HepG2 (cell line): ENCODE measurements around the gene MSMO1. TPM values are rescaled to one million over a fixed set of nuclear protein-coding genes. Genes with fewer than 3 reads are reported as not detected.
A peak's percentile ranks its signal among the peaks of the same experiment; 100 is the strongest.

ENCODE experiments used
- CEBPG ChIP-seq: IDR thresholded peaks from 2 replicates; pipeline ENCODE4 v1.6.1; 2016
- CREM ChIP-seq, 2 experiments: sonication (generic) in 1 of 2; formaldehyde crosslinking in 1 of 2; IDR thresholded peaks; 2 replicates each; pipeline versions ENCODE4 v1.4.0 to v1.6.1; 2016 to 2020; ENCODE audit warnings: antibody characterized with exemption in 1 of 2, mild to moderate bottlenecking in 1 of 2, missing genetic modification reagents in 1 of 2
- FOXO1 ChIP-seq: sonication (generic); formaldehyde crosslinking; IDR thresholded peaks from 2 replicates; pipeline ENCODE4 v1.4.0; 2020; ENCODE audit warnings: missing genetic modification reagents
- IRF2 ChIP-seq: IDR thresholded peaks from 2 replicates; pipeline ENCODE4 v1.6.1; 2018; ENCODE audit warnings: missing genetic modification reagents, missing compliant biosample characterization
- MYC ChIP-seq: sonication (generic); formaldehyde crosslinking; IDR thresholded peaks from 2 replicates; pipeline ENCODE4 v1.9.0; 2021; ENCODE audit warnings: missing genetic modification reagents, borderline replicate concordance
- NCOR1 ChIP-seq: fragments of 200-600 bp; sonication (generic); IDR thresholded peaks from 2 replicates; pipeline ENCODE4 v1.7.0; 2017; ENCODE audit warnings: antibody characterized with exemption, low read length, borderline replicate concordance
- SOX6 ChIP-seq, 2 experiments: fragments of 450-650 bp in 1 of 2; sonication (generic) in 1 of 2; formaldehyde crosslinking in 1 of 2; IDR thresholded peaks; 2 replicates each; pipeline versions ENCODE4 v1.4.0 to v1.6.1; 2017 to 2020; ENCODE audit warnings: antibody characterized with exemption in 1 of 2, mild to moderate bottlenecking in 1 of 2, missing genetic modification reagents in 1 of 2
- SP1 ChIP-seq, 2 experiments: fragments of 450-650 bp in 1 of 2; sonication (generic) in 1 of 2; formaldehyde crosslinking in 1 of 2; IDR thresholded peaks; 2 replicates each; pipeline versions ENCODE4 v1.4.0 to v1.6.1; 2016 to 2020; ENCODE audit warnings: missing genetic modification reagents in 1 of 2
- SP4 ChIP-seq: sonication (generic); formaldehyde crosslinking; IDR thresholded peaks from 2 replicates; pipeline ENCODE4 v1.8.1; 2023; ENCODE audit warnings: mild to moderate bottlenecking, missing genetic modification reagents
- ZBTB3 ChIP-seq: sonication (generic); formaldehyde crosslinking; IDR thresholded peaks from 2 replicates; pipeline ENCODE4 v1.4.0; 2020; ENCODE audit warnings: low read depth, mild to moderate bottlenecking, moderate library complexity, missing genetic modification reagents, borderline replicate concordance
- ZNF224 ChIP-seq: sonication (generic); formaldehyde crosslinking; IDR thresholded peaks from 2 replicates; pipeline ENCODE4 v1.5.0; 2020; ENCODE audit warnings: mild to moderate bottlenecking, missing genetic modification reagents
- ZNF331 ChIP-seq: sonication (generic); formaldehyde crosslinking; IDR thresholded peaks from 2 replicates; pipeline ENCODE4 v1.4.0; 2020; ENCODE audit warnings: missing genetic modification reagents
- ZNF550 ChIP-seq: sonication (generic); formaldehyde crosslinking; IDR thresholded peaks from 2 replicates; pipeline ENCODE4 v1.4.0; 2020; ENCODE audit warnings: mild to moderate bottlenecking, missing genetic modification reagents, borderline replicate concordance
- ZNF780A ChIP-seq: sonication (generic); formaldehyde crosslinking; IDR thresholded peaks from 2 replicates; pipeline ENCODE4 v1.8.0; 2022; ENCODE audit warnings: mild to moderate bottlenecking, missing genetic modification reagents, moderate library complexity
- polyA plus RNA-seq, 8 experiments: library from polyadenylated mRNA; depleted of rRNA in 3 of 8; stranded (reverse) in 7 of 8; unstranded in 1 of 8; fragments of >200 nt; fragmentation: Illumina TruSeq in 4 of 8; extraction: Trizol in 4 of 8; gene quantifications; 2 replicates each; pipeline versions ENCODE4 v1.2.1 to v1.2.3, GENCODE V29; 2011 to 2016; ENCODE audit warnings: low read depth in 4 of 8, missing spikeins in 1 of 8, mixed read lengths in 1 of 8; ENCODE audit not compliant: insufficient read depth in 1 of 8
- total RNA-seq, 5 experiments: library from RNA; depleted of rRNA; stranded (reverse); fragments of >200 nt; fragmentation: Illumina TruSeq; extraction: Trizol; gene quantifications; 2 replicates each; pipeline ENCODE4 v1.2.3, GENCODE V29; 2016; ENCODE audit warnings: low read depth in 1 of 5
- TF ChIP-seq, protein P1 (sequence below): IDR thresholded peaks from 2 replicates; pipeline ENCODE4 v1.4.0; 2020; ENCODE audit warnings: mild to moderate bottlenecking, missing genetic modification reagents
- TF ChIP-seq, protein P2 (sequence below): sonication (generic); formaldehyde crosslinking; IDR thresholded peaks from 2 replicates; pipeline ENCODE4 v1.4.0; 2020; ENCODE audit warnings: missing genetic modification reagents, borderline replicate concordance
- TF ChIP-seq, protein P3 (sequence below): sonication (generic); formaldehyde crosslinking; IDR thresholded peaks from 2 replicates; pipeline ENCODE4 v1.4.0; 2020; ENCODE audit warnings: missing genetic modification reagents, borderline replicate concordance
- TF ChIP-seq, protein P4 (sequence below): fragments of 450-650 bp; IDR thresholded peaks from 2 replicates; pipeline ENCODE4 v1.6.1; 2016

The MSMO1 gene
- total and polyA plus RNA-seq, 2 of the 13 experiments (the other 11 are each of a cell fraction or from before 2014, with no cell fraction given) = 98.1 to 216 TPM

- TF ChIP-seq SP1 (IDR thresholded peaks at IDR 0.05) (no peak), SP1 (CRISPR knock-in tag; IDR thresholded peaks at IDR 0.05) (no peak), CEBPG (peak; percentile 98), ZNF224 (CRISPR knock-in tag) (no peak), SOX6 (IDR thresholded peaks at IDR 0.05) (no peak), SOX6 (CRISPR knock-in tag; IDR thresholded peaks at IDR 0.05) (peak; percentile 95), ZNF550 (CRISPR knock-in tag) (no peak), CREM (IDR thresholded peaks at IDR 0.05) (peak; percentile 19; the same call in 1 of the 2 replicates), CREM (CRISPR knock-in tag; IDR thresholded peaks at IDR 0.05) (no peak), MYC (CRISPR knock-in tag) (peak; percentile 54; the same call in 1 of the 2 replicates), FOXO1 (CRISPR knock-in tag) (peak; percentile 90), IRF2 (peak; percentile 73), ZNF331 (peak; percentile 54; the same call in 1 of the 2 replicates), ZNF780A (no peak), SP4 (no peak), ZBTB3 (no peak), NCOR1 (peak; percentile 56; the same call in 1 of the 2 replicates)
- TF ChIP-seq, protein P1, sequence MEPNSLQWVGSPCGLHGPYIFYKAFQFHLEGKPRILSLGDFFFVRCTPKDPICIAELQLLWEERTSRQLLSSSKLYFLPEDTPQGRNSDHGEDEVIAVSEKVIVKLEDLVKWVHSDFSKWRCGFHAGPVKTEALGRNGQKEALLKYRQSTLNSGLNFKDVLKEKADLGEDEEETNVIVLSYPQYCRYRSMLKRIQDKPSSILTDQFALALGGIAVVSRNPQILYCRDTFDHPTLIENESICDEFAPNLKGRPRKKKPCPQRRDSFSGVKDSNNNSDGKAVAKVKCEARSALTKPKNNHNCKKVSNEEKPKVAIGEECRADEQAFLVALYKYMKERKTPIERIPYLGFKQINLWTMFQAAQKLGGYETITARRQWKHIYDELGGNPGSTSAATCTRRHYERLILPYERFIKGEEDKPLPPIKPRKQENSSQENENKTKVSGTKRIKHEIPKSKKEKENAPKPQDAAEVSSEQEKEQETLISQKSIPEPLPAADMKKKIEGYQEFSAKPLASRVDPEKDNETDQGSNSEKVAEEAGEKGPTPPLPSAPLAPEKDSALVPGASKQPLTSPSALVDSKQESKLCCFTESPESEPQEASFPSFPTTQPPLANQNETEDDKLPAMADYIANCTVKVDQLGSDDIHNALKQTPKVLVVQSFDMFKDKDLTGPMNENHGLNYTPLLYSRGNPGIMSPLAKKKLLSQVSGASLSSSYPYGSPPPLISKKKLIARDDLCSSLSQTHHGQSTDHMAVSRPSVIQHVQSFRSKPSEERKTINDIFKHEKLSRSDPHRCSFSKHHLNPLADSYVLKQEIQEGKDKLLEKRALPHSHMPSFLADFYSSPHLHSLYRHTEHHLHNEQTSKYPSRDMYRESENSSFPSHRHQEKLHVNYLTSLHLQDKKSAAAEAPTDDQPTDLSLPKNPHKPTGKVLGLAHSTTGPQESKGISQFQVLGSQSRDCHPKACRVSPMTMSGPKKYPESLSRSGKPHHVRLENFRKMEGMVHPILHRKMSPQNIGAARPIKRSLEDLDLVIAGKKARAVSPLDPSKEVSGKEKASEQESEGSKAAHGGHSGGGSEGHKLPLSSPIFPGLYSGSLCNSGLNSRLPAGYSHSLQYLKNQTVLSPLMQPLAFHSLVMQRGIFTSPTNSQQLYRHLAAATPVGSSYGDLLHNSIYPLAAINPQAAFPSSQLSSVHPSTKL (CRISPR knock-in tag) = peak; percentile 97
- TF ChIP-seq, protein P2, sequence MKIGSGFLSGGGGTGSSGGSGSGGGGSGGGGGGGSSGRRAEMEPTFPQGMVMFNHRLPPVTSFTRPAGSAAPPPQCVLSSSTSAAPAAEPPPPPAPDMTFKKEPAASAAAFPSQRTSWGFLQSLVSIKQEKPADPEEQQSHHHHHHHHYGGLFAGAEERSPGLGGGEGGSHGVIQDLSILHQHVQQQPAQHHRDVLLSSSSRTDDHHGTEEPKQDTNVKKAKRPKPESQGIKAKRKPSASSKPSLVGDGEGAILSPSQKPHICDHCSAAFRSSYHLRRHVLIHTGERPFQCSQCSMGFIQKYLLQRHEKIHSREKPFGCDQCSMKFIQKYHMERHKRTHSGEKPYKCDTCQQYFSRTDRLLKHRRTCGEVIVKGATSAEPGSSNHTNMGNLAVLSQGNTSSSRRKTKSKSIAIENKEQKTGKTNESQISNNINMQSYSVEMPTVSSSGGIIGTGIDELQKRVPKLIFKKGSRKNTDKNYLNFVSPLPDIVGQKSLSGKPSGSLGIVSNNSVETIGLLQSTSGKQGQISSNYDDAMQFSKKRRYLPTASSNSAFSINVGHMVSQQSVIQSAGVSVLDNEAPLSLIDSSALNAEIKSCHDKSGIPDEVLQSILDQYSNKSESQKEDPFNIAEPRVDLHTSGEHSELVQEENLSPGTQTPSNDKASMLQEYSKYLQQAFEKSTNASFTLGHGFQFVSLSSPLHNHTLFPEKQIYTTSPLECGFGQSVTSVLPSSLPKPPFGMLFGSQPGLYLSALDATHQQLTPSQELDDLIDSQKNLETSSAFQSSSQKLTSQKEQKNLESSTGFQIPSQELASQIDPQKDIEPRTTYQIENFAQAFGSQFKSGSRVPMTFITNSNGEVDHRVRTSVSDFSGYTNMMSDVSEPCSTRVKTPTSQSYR = 0 out of 2 replicates have a peak, but pooled peaks have one; percentile 40
- TF ChIP-seq, protein P3, sequence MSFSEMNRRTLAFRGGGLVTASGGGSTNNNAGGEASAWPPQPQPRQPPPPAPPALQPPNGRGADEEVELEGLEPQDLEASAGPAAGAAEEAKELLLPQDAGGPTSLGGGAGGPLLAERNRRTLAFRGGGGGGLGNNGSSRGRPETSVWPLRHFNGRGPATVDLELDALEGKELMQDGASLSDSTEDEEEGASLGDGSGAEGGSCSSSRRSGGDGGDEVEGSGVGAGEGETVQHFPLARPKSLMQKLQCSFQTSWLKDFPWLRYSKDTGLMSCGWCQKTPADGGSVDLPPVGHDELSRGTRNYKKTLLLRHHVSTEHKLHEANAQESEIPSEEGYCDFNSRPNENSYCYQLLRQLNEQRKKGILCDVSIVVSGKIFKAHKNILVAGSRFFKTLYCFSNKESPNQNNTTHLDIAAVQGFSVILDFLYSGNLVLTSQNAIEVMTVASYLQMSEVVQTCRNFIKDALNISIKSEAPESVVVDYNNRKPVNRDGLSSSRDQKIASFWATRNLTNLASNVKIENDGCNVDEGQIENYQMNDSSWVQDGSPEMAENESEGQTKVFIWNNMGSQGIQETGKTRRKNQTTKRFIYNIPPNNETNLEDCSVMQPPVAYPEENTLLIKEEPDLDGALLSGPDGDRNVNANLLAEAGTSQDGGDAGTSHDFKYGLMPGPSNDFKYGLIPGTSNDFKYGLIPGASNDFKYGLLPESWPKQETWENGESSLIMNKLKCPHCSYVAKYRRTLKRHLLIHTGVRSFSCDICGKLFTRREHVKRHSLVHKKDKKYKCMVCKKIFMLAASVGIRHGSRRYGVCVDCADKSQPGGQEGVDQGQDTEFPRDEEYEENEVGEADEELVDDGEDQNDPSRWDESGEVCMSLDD (CRISPR knock-in tag) = no peak
- TF ChIP-seq, protein P4, sequence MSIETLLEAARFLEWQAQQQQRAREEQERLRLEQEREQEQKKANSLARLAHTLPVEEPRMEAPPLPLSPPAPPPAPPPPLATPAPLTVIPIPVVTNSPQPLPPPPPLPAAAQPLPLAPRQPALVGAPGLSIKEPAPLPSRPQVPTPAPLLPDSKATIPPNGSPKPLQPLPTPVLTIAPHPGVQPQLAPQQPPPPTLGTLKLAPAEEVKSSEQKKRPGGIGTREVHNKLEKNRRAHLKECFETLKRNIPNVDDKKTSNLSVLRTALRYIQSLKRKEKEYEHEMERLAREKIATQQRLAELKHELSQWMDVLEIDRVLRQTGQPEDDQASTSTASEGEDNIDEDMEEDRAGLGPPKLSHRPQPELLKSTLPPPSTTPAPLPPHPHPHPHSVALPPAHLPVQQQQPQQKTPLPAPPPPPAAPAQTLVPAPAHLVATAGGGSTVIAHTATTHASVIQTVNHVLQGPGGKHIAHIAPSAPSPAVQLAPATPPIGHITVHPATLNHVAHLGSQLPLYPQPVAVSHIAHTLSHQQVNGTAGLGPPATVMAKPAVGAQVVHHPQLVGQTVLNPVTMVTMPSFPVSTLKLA = peak; percentile 6; the same call in 1 of the 2 replicates
Measured at GRCh38 chr4:165367040-165367439, 39.6 kb downstream of the MSMO1 start (continued).
